ENCODE data around the gene SCNN1G.
"Not testable (repeated sequence)": the region's sequence is repeated elsewhere in the genome, so short reads cannot be mapped to it uniquely, and the experiment has no call there.

SCNN1G gene

GRCh38 chr16:23182679-23183542 is at the start of gene SCNN1G:
Gene SCNN1G (plus strand): TSS chr16:23182745. CDS start chr16:23186272, 3,527 bp downstream.
- DNase-seq: no peak

- DNase-seq: no peak
These were observed 49.6 kb upstream of the SCNN1G start for GRCh38 chr16:23132775-23133463.

- DNase-seq: no peak
These were observed 48.3 kb upstream of the SCNN1G start for GRCh38 chr16:23134274-23134673.

- no peak for DNase-seq
These were observed 45.3 kb upstream of the SCNN1G start for GRCh38 chr16:23137256-23137655.

- DNase-seq: no peak
These were observed 44.7 kb upstream of the SCNN1G start for GRCh38 chr16:23137818-23138217.

GRCh38 chr16:23140107-23140506 is 42.4 kb upstream of the SCNN1G start:
- DNase-seq: no peak

GRCh38 chr16:23141033-23141432 is 41.5 kb upstream of the SCNN1G start:
- no peak for DNase-seq

- no peak for DNase-seq
These were observed 41.0 kb upstream of the SCNN1G start for GRCh38 chr16:23141500-23141899.

GRCh38 chr16:23141959-23142740 is 40.4 kb upstream of the SCNN1G start:
- no peak for DNase-seq

- DNase-seq: no peak
These were observed 39.2 kb upstream of the SCNN1G start for GRCh38 chr16:23143391-23143790.

GRCh38 chr16:23144393-23144792 is 38.2 kb upstream of the SCNN1G start:
- DNase-seq: not testable (repeated sequence)

GRCh38 chr16:23145186-23145585 is 37.4 kb upstream of the SCNN1G start:
- DNase-seq: no peak

GRCh38 chr16:23145608-23146007 is 36.9 kb upstream of the SCNN1G start:
- no peak for DNase-seq

GRCh38 chr16:23146877-23147601 is 35.5 kb upstream of the SCNN1G start:
- no peak for DNase-seq

- no peak for DNase-seq
These were observed 34.9 kb upstream of the SCNN1G start for GRCh38 chr16:23147666-23148065.

- peak in 1 of 2 experiments; percentile 15 for DNase-seq
These were observed 34.4 kb upstream of the SCNN1G start for GRCh38 chr16:23148166-23148512.

GRCh38 chr16:23148513-23149266 is 33.9 kb upstream of the SCNN1G start:
- peak in 1 of 2 experiments; percentile 19 for DNase-seq

GRCh38 chr16:23149267-23149992 is 33.1 kb upstream of the SCNN1G start, which contains the start of gene USP31:
Gene USP31 (minus strand): TSS chr16:23149452. CDS start chr16:23149270, 182 bp downstream.
- DNase-seq: peak; percentile 85 to 86

- DNase-seq: no peak
These were observed 32.6 kb upstream of the SCNN1G start for GRCh38 chr16:23149993-23150364.

- no peak for DNase-seq
These were observed 30.0 kb upstream of the SCNN1G start for GRCh38 chr16:23152386-23153178.
